MM.1S (cell line): ENCODE results near the gene SH3TC1.

Source experiments
- EZH2 ChIP-seq: fragments of 300-600 bp; sonication (generic); optimal IDR thresholded peaks from 2 replicates; pipeline ENCODE3; 2017; ENCODE audit warnings: low read depth, mild to moderate bottlenecking, antibody characterized with exemption, low read length, mixed read lengths
- EZH2phosphoT487 ChIP-seq: fragments of 300-600 bp; sonication (generic); IDR thresholded peaks from 2 replicates; pipeline ENCODE4 v1.6.1; 2018; ENCODE audit warnings: antibody characterized with exemption, low read length
- TF ChIP-seq, protein P1 (sequence below): fragments of 300-600 bp; sonication (generic); IDR thresholded peaks from 2 replicates; pipeline ENCODE4 v1.5.1; 2016; ENCODE audit warnings: antibody characterized with exemption, low read length, mixed read lengths

DNA sequence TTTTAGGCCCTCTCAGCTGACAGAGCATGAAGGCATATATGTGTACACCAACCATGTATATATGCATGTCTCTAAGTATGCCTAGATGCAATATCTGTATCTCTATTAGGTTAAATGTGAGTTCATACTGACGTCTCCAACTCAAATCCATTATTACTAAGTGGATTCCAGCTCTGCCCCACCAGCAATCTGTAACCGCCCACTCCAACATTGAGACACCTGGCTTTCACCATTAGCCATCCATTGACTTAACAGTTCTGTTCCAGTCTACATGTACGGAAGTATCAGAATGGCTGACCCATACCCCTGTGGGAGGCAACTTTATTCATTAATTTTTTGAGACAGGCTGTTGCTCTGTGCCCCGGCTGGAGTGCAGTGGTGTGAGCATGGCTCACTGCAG, 15.0 kb upstream of the SH3TC1 start:
- TF ChIP-seq, protein P1, sequence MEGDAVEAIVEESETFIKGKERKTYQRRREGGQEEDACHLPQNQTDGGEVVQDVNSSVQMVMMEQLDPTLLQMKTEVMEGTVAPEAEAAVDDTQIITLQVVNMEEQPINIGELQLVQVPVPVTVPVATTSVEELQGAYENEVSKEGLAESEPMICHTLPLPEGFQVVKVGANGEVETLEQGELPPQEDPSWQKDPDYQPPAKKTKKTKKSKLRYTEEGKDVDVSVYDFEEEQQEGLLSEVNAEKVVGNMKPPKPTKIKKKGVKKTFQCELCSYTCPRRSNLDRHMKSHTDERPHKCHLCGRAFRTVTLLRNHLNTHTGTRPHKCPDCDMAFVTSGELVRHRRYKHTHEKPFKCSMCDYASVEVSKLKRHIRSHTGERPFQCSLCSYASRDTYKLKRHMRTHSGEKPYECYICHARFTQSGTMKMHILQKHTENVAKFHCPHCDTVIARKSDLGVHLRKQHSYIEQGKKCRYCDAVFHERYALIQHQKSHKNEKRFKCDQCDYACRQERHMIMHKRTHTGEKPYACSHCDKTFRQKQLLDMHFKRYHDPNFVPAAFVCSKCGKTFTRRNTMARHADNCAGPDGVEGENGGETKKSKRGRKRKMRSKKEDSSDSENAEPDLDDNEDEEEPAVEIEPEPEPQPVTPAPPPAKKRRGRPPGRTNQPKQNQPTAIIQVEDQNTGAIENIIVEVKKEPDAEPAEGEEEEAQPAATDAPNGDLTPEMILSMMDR = no peak
- TF ChIP-seq EZH2 (no peak), EZH2phosphoT487 (no peak)
